Panc1 (cell line): ENCODE measurements around the gene THRB. TPM values are rescaled to one million over a fixed set of nuclear protein-coding genes. Genes with fewer than 3 reads are reported as not detected.

Experiments used
- ATAC-seq: fragments of 200-7000 bp; cut with Tn5 transposase; 2 replicates; pipeline ENCODE4 v1.9.1; 2020; ENCODE audit warnings: mild to moderate bottlenecking, moderate library complexity
- BruUV-seq: library from RNA; stranded (reverse); fragments of 400-500 nt; replicated peaks from 2 replicates; lab custom pipeline; 2021; lab: Mats Ljungman, UMichigan
- CTCF ChIA-PET: fragments of 300-600 bp; sonication (Branson Sonifier 250); formaldehyde crosslinking; loops from one replicate; lab custom pipeline; 2022; ENCODE audit warnings: antibody characterized with exemption; lab: Charles Lee
- POLR2A ChIA-PET: fragments of 300-600 bp; sonication (Branson Sonifier 250); formaldehyde crosslinking; loops from one replicate; lab custom pipeline; 2022; ENCODE audit warnings: antibody characterized with exemption; lab: Charles Lee
- DNase-seq: peaks from one replicate; pipeline ENCODE4 v3.0.0-alpha.2; 2010; ENCODE audit warnings: low read depth, low spot score
- H3K27ac ChIP-seq: 2 replicates; pipeline ENCODE4 v1.5.1; 2011; ENCODE audit warnings: mild to moderate bottlenecking, low read length, inconsistent platforms
- H3K27me3 ChIP-seq: fragments of 200-500 bp; sonication (Bioruptor generic); 2 replicates; pipeline ENCODE4 v1.6.0; 2014; ENCODE audit warnings: low read length, inconsistent platforms; ENCODE audit not compliant: control insufficient read depth, insufficient read depth
- H3K36me3 ChIP-seq: fragments of 200-500 bp; sonication (Bioruptor generic); 2 replicates; pipeline ENCODE4 v1.5.1; 2014; ENCODE audit warnings: inconsistent platforms, mild to moderate bottlenecking, low read length, moderate library complexity; ENCODE audit not compliant: control insufficient read depth, insufficient read depth
- H3K4me1 ChIP-seq: 2 replicates; pipeline ENCODE4 v1.5.1; 2011; ENCODE audit warnings: inconsistent platforms, mild to moderate bottlenecking, low read length, moderate library complexity; ENCODE audit not compliant: control insufficient read depth, insufficient read depth
- H3K4me3 ChIP-seq, 2 experiments: 2 replicates each; pipeline ENCODE4 v1.5.1; 2011 to 2012; ENCODE audit warnings: low read depth in 2 of 2, low read length in 2 of 2, mild to moderate bottlenecking in 2 of 2, inconsistent platforms in 1 of 2, moderate library complexity in 1 of 2
- H3K9me3 ChIP-seq: fragments of 200-500 bp; sonication (Bioruptor generic); 2 replicates; pipeline ENCODE4 v1.5.1; 2014; ENCODE audit warnings: low read depth, mild to moderate bottlenecking, inconsistent platforms, low read length, moderate library complexity; ENCODE audit not compliant: control insufficient read depth, insufficient read depth
- POLR2AphosphoS5 ChIP-seq: IDR thresholded peaks from 2 replicates; pipeline ENCODE4 v1.6.1; 2012; ENCODE audit warnings: mild to moderate bottlenecking, low read depth, low read length, moderate library complexity
- SIN3A ChIP-seq: IDR thresholded peaks from 2 replicates; pipeline ENCODE4 v1.6.1; 2012; ENCODE audit warnings: low read depth, mild to moderate bottlenecking, low read length, moderate library complexity, borderline replicate concordance; ENCODE audit not compliant: insufficient read depth
- TCF7L2 ChIP-seq: IDR thresholded peaks from 2 replicates; pipeline ENCODE4 v1.6.1; 2011; ENCODE audit warnings: mild to moderate bottlenecking, low read depth, low read length, inconsistent platforms
- in situ Hi-C: cut with HindIII; loops from 2 replicates; pipeline ENCODE4 v1.10.0; 2016; ENCODE audit warnings: low sequenced_read_pairs, low pct_unique_long_range_greater_than_20kb
- intact Hi-C: fragments of 100-400 bp; cut with micrococcal nuclease; formaldehyde crosslinking; loops from one replicate; pipeline ENCODE4 v1.10.0; 2022; ENCODE audit not compliant: unreplicated experiment
- total RNA-seq: library from RNA; stranded (reverse); gene quantifications from one replicate; pipeline ENCODE4 v1.2.1, GENCODE V29; 2021; ENCODE audit not compliant: unreplicated experiment
- TF ChIP-seq, protein P1 (sequence below), 2 experiments: IDR thresholded peaks; 2 replicates each; pipeline ENCODE4 v1.6.1; 2011 to 2012; ENCODE audit warnings: low read depth in 2 of 2, control low read depth in 1 of 2, low read length in 1 of 2, mild to moderate bottlenecking in 1 of 2, moderate library complexity in 1 of 2; ENCODE audit not compliant: insufficient read depth in 1 of 2
- TF ChIP-seq, protein P2 (sequence below): fragments of 450-650 bp; IDR thresholded peaks from 2 replicates; pipeline ENCODE4 v1.5.1; 2017; ENCODE audit warnings: mild to moderate bottlenecking

Gene THRB
- total RNA-seq, 1 experiment from 2014 or later, result 3.9 TPM

GRCh38 chr3:24271228-24271627 lies 223.4 kb downstream of the THRB start:
- H3K4me3 ChIP-seq, result no peak overlapping the region
- no peaks in the 10 kb centered on the region for H3K36me3 ChIP-seq

GRCh38 chr3:24270744-24271143 lies 223.9 kb downstream of the THRB start:
- Histone ChIP-seq H3K9me3 (no peaks in the 10 kb centered on the region), H3K27me3 (no peaks in the 10 kb centered on the region), H3K4me3 (no peak overlapping the region), H3K27ac (no peak overlapping the region), H3K36me3 (no peaks in the 10 kb centered on the region), H3K4me1 (no peaks in the 10 kb centered on the region)
- TF ChIP-seq SIN3A (no peak), POLR2AphosphoS5 (no peak), TCF7L2 (no peak)
- TF ChIP-seq, protein P1, sequence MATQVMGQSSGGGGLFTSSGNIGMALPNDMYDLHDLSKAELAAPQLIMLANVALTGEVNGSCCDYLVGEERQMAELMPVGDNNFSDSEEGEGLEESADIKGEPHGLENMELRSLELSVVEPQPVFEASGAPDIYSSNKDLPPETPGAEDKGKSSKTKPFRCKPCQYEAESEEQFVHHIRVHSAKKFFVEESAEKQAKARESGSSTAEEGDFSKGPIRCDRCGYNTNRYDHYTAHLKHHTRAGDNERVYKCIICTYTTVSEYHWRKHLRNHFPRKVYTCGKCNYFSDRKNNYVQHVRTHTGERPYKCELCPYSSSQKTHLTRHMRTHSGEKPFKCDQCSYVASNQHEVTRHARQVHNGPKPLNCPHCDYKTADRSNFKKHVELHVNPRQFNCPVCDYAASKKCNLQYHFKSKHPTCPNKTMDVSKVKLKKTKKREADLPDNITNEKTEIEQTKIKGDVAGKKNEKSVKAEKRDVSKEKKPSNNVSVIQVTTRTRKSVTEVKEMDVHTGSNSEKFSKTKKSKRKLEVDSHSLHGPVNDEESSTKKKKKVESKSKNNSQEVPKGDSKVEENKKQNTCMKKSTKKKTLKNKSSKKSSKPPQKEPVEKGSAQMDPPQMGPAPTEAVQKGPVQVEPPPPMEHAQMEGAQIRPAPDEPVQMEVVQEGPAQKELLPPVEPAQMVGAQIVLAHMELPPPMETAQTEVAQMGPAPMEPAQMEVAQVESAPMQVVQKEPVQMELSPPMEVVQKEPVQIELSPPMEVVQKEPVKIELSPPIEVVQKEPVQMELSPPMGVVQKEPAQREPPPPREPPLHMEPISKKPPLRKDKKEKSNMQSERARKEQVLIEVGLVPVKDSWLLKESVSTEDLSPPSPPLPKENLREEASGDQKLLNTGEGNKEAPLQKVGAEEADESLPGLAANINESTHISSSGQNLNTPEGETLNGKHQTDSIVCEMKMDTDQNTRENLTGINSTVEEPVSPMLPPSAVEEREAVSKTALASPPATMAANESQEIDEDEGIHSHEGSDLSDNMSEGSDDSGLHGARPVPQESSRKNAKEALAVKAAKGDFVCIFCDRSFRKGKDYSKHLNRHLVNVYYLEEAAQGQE (IDR thresholded peaks at IDR 0.05; ENCODE audit: insufficient read depth in 1 of 2, low read depth in 2 of 2, low read length in 1 of 2), result no peak
- TF ChIP-seq, protein P2, sequence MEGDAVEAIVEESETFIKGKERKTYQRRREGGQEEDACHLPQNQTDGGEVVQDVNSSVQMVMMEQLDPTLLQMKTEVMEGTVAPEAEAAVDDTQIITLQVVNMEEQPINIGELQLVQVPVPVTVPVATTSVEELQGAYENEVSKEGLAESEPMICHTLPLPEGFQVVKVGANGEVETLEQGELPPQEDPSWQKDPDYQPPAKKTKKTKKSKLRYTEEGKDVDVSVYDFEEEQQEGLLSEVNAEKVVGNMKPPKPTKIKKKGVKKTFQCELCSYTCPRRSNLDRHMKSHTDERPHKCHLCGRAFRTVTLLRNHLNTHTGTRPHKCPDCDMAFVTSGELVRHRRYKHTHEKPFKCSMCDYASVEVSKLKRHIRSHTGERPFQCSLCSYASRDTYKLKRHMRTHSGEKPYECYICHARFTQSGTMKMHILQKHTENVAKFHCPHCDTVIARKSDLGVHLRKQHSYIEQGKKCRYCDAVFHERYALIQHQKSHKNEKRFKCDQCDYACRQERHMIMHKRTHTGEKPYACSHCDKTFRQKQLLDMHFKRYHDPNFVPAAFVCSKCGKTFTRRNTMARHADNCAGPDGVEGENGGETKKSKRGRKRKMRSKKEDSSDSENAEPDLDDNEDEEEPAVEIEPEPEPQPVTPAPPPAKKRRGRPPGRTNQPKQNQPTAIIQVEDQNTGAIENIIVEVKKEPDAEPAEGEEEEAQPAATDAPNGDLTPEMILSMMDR, result no peak
- in situ Hi-C loops, result no loop called here
- ChIA-PET POLR2A (no interaction called here), CTCF (no interaction called here)
- BruUV-seq, result no TSS peak
- DNase-seq (no peak), ATAC-seq (no peak)
- intact Hi-C loops, result no loop called here

More at GRCh38 chr3:24271228-24271627, 223.4 kb downstream of the THRB start:
- CTCF ChIA-PET, result no interaction called here
- H3K27ac ChIP-seq, result no peak overlapping the region
- DNase-seq (no peak), ATAC-seq (no peak)
- no peaks in the 10 kb centered on the region for H3K9me3 ChIP-seq
- no peak for TF ChIP-seq SIN3A
- TF ChIP-seq, protein P2, result no peak
- TF ChIP-seq, protein P1 (IDR thresholded peaks at IDR 0.05; ENCODE audit: insufficient read depth in 1 of 2, low read depth in 2 of 2, low read length in 1 of 2), result no peak
- no peak for TF ChIP-seq TCF7L2
- no peak for TF ChIP-seq POLR2AphosphoS5
- H3K27me3 ChIP-seq, result no peaks in the 10 kb centered on the region
- H3K4me1 ChIP-seq, result no peaks in the 10 kb centered on the region
- intact Hi-C loops, result no loop called here
- POLR2A ChIA-PET, result no interaction called here
- BruUV-seq, result no TSS peak
- in situ Hi-C loops, result no loop called here
